Pancreas (tissue), 10 donors: ENCODE results near the gene ING4. TPM values are rescaled to one million over a fixed set of nuclear protein-coding genes. Genes with fewer than 3 reads are reported as not detected.

Experiments
- ATAC-seq, 4 donors: fragments of 200-7000 bp; cut with Tn5 transposase; one replicate each; pipeline versions ENCODE4 v1.8.0 to v1.9.1; 2020; ENCODE audit warnings: mild to moderate bottlenecking in 4 of 4, moderate library complexity in 4 of 4
- DNase-seq, 6 donors: peaks; one replicate each; pipeline ENCODE4 v3.0.0-alpha.2; 2020
- FAIRE-seq: peaks from 2 replicates; lab custom pipeline; 2012; peaks lifted over from hg19 to GRCh38; lab: Jason Lieb, UNC
- H3K27ac ChIP-seq, 4 donors: fragments of 200-600 bp; sonication (generic); 1 replicate in 3 of 4; 2 replicates in 1 of 4; pipeline versions ENCODE4 v1.5.0 to v1.8.0; 2020
- H3K27me3 ChIP-seq, 4 donors: fragments of 200-600 bp; one replicate each; pipeline ENCODE4 v1.8.0; 2021
- H3K36me3 ChIP-seq, 3 donors: fragments of 200-600 bp; sonication (generic) in 1 of 3; one replicate each; pipeline versions ENCODE4 v1.5.0 to v1.8.0; 2020 to 2021
- H3K4me1 ChIP-seq, 3 donors: fragments of 200-600 bp; one replicate each; pipeline ENCODE4 v1.8.0; 2021
- H3K4me3 ChIP-seq, 4 donors: fragments of 200-600 bp; sonication (generic) in 2 of 4; one replicate each; pipeline versions ENCODE4 v1.5.0 to v1.8.0; 2020 to 2021
- H3K9me3 ChIP-seq, 4 donors: fragments of 200-600 bp; one replicate each; pipeline ENCODE4 v1.8.0; 2021
- WGBS, 2 donors: extraction: QIAGEN DNeasy Blood & Tissue Kit; methylation state at CpG; one replicate each; pipeline ENCODE4 v1.1.7; 2013; 5-methylcytosine and 5-hydroxymethylcytosine counted together
- intact Hi-C, 3 donors: fragments of 100-400 bp; cut with DNase I; formaldehyde crosslinking; loops; one replicate each; pipeline versions ENCODE4 v1.11.1 to v1.14.2; 2022
- polyA plus RNA-seq, 2 donors: library from polyadenylated mRNA; stranded (reverse); fragments of 200-250 nt; gene quantifications; one replicate each; pipeline ENCODE4 v1.2.3, GENCODE V29; 2013
- total RNA-seq, 6 donors: library from RNA; stranded (reverse); fragmentation: NEBNext Ultra II Directional in 4 of 6; extraction: Animal tissue kit (Norgen Biotek cat#: 25700) in 4 of 6; gene quantifications; one replicate each; pipeline versions ENCODE4 v1.2.1 to v1.2.4, GENCODE V29; 2021 to 2023
- TF ChIP-seq, protein P1 (sequence below), 4 donors: fragments of 200-600 bp; sonication (generic) in 3 of 4; IDR thresholded peaks; one replicate each; pipeline versions ENCODE4 v1.5.0 to v1.8.0; 2021; ENCODE audit warnings: antibody characterized with exemption in 4 of 4
- donor health status: healthy with polysubstance abuse.
- donor health status: DM: no; HTN: no; CAD: no; lungs with moderate emphysema.
- donor health status: DM: no; HTN: no; CAD: no.
- donor health status: control.
- donor health status: control.
- donor health status: Bipolar disorder and iron deficiency.
- donor health status: DM: yes; HTN: yes; CAD: no.
- donor health status: DM: no; HTN: no; CAD: no.
- donor health status: DM: no; HTN: no; CAD: no.
- donor health status: DM: yes; HTN: yes; CAD: no.

The ING4 gene
- total and polyA plus RNA-seq, 8 donors, result 9.0 to 29.6 (median 13.6) TPM

DNA sequence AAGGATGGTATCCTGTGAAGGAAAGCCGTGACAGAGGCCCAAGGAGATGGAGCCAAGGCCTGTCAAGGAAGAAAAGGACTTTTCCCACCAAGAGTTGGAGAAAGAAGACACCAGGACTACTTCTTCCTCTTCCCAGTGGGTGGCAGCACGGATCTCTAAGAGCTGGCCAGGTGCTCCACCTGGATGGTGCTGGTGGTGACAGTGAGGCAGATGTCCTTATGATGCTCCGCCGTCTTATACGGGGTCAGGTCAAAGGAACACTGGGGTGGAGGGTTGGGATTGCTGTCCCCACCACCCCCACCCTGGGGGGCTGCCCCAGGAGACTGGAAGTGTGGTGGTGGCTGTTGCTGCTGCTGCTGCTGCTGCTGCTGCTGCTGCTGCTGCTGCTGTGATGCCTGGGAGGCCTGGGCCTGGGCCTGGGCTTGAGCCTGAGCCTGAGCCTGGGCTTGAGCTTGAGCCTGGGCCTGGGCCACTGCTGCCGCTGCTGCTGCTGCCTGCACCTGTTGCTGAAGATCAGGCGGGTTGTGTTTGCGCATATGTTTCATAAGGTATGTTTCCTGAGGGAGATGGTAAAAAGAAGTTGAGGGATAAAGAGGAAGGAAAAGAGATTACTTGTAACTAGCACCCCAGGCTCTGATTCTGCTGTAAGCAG lies 4.8 kb upstream of the ING4 start:
- Histone ChIP-seq H3K9me3 (no peaks in the 10 kb centered on the region), H3K36me3 (peaks cover 6 to 56% (median 39%) of the 10 kb centered on the region in 3 donors), H3K27ac (no peak overlapping the region), H3K27me3 (no peaks in the 10 kb centered on the region), H3K4me3 (no peak overlapping the region), H3K4me1 (peaks cover 0 to 3% (median 0%) of the 10 kb centered on the region in 3 donors)
- FAIRE-seq, result no peak
- ATAC-seq, result no peak
- TF ChIP-seq, protein P1, sequence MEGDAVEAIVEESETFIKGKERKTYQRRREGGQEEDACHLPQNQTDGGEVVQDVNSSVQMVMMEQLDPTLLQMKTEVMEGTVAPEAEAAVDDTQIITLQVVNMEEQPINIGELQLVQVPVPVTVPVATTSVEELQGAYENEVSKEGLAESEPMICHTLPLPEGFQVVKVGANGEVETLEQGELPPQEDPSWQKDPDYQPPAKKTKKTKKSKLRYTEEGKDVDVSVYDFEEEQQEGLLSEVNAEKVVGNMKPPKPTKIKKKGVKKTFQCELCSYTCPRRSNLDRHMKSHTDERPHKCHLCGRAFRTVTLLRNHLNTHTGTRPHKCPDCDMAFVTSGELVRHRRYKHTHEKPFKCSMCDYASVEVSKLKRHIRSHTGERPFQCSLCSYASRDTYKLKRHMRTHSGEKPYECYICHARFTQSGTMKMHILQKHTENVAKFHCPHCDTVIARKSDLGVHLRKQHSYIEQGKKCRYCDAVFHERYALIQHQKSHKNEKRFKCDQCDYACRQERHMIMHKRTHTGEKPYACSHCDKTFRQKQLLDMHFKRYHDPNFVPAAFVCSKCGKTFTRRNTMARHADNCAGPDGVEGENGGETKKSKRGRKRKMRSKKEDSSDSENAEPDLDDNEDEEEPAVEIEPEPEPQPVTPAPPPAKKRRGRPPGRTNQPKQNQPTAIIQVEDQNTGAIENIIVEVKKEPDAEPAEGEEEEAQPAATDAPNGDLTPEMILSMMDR (IDR thresholded peaks at IDR 0.05), result no peak
- 79 to 80% methylated on average over 8 of the region's 8 CpGs for WGBS, 2 donors
- intact Hi-C loops, result no loop called here
- no peak for DNase-seq

DNA sequence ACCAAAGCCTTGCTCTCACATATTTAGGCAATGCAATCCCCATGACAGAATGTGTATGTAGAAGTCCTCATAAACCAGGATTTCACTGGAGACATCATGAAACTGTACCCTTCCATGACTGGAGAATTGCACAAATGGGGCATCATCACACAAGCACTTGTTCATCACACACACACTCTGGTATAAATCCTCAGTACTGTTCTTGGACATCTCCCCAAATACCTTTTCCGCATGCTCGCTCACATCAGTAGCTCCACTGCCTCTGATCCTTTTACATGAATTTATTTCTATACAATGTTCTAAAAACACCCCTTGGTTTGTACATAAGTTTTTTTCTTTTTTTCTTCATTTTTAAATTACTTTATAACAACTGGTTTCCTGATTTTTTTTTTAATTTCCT lies 3.3 kb upstream of the ING4 start:
- no peak for ATAC-seq
- no peak overlapping the region for H3K27ac ChIP-seq
- H3K9me3 ChIP-seq, result no peaks in the 10 kb centered on the region
- no peaks in the 10 kb centered on the region for H3K27me3 ChIP-seq
- intact Hi-C loops, result no loop called here
- WGBS, 2 donors, result 99 to 100% methylated on average over 2 of the region's 2 CpGs
- no peak for DNase-seq
- FAIRE-seq, result no peak
- H3K36me3 ChIP-seq, result peaks cover 0 to 42% (median 24%) of the 10 kb centered on the region in 3 donors
- H3K4me3 ChIP-seq, result no peak overlapping the region
- peaks cover 0 to 13% (median 0%) of the 10 kb centered on the region in 3 donors for H3K4me1 ChIP-seq
- TF ChIP-seq, protein P1 (IDR thresholded peaks at IDR 0.05), result no peak

GRCh38 chr12:6664902-6665301 lies 2.0 kb upstream of the ING4 start:
- FAIRE-seq (no peak), ATAC-seq (no peak), DNase-seq (no peak)
- H3K4me3 ChIP-seq, result no peak overlapping the region
- intact Hi-C loops, result no loop called here
- peaks cover 0 to 13% (median 0%) of the 10 kb centered on the region in 3 donors for H3K4me1 ChIP-seq
- WGBS, 2 donors, result 88 to 95% methylated on average over 1 to 2 of the region's 2 CpGs
- H3K36me3 ChIP-seq, result peaks cover 0 to 29% (median 13%) of the 10 kb centered on the region in 3 donors
- no peaks in the 10 kb centered on the region for H3K9me3 ChIP-seq
- H3K27me3 ChIP-seq, result no peaks in the 10 kb centered on the region
- TF ChIP-seq, protein P1 (IDR thresholded peaks at IDR 0.05), result no peak
- no peak overlapping the region for H3K27ac ChIP-seq

- no peaks in the 10 kb centered on the region for H3K27me3 ChIP-seq
- peaks cover 0 to 13% (median 0%) of the 10 kb centered on the region in 3 donors for H3K4me1 ChIP-seq
- FAIRE-seq, result no peak
- intact Hi-C loops, result no loop called here
- H3K4me3 ChIP-seq, result peak overlapping the region; percentile 50 to 66 (median 56)
- ATAC-seq, result peak in 1 of 4 donors; percentile 37
- H3K9me3 ChIP-seq, result no peaks in the 10 kb centered on the region
- peak overlapping the region in 2 of 4 donors; percentile 26 to 46 for H3K27ac ChIP-seq
- WGBS, 2 donors, result 1 to 2% methylated on average over 10 of the region's 10 CpGs
- no peak for DNase-seq
- H3K36me3 ChIP-seq, result peaks cover 0 to 8% (median 0%) of the 10 kb centered on the region in 3 donors
- TF ChIP-seq, protein P1 (IDR thresholded peaks at IDR 0.05), result no peak
Observed at GRCh38 chr12:6662602-6662905, 365 bp downstream of the ING4 start.

DNA sequence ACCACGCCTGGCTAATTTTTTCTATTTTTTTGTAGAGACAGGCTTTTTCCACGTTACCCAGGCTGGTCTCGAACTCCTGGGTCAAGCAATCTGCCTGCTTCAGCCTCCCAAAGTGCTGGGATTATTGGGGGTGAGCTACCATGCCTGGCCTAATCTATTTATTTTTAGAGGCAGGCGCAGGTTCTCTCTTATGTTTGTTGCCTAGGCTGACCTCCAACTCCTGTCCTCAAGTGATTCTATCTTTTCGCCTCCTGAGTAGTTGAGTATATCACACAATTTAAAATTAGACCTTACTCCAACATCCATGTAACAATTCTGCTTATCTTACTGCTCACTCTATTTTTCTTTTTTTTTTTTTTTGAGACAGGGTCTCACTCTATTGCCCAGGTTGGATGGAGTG lies 8.9 kb downstream of the ING4 start:
- Histone ChIP-seq H3K4me3 (no peak overlapping the region), H3K27me3 (no peaks in the 10 kb centered on the region), H3K27ac (no peak overlapping the region), H3K4me1 (no peaks in the 10 kb centered on the region), H3K36me3 (peaks cover 0 to 25% (median 19%) of the 10 kb centered on the region in 3 donors), H3K9me3 (no peaks in the 10 kb centered on the region)
- 91 to 95% methylated on average over 5 of the region's 5 CpGs for WGBS, 2 donors
- FAIRE-seq, result no peak
- no peak for ATAC-seq
- intact Hi-C loops, result no loop called here
- DNase-seq, result no peak
- TF ChIP-seq, protein P1 (IDR thresholded peaks at IDR 0.05), result no peak
